ENCODE results near the gene ZSCAN16. TPM values are rescaled to one million over a fixed set of nuclear protein-coding genes. Genes with fewer than 3 reads are reported as not detected.

ZSCAN16 gene
- total and polyA plus RNA-seq, 9 of the 15 experiments (the other 6 are each of a cell fraction or from before 2014, with no cell fraction given) = 0.08 TPM; not detected in 8

GRCh38 chr6:28136585-28137504 lies 12.4 kb downstream of the ZSCAN16 start (continued):
- TF ChIP-seq CBX2 (IDR thresholded peaks at IDR 0.05; ENCODE audit: insufficient read depth, low read length, poor library complexity, severe bottlenecking) = no peak
- TF ChIP-seq ADNP (tag; IDR thresholded peaks at IDR 0.05) = no peak
- peak; percentile 67 for TF ChIP-seq ZNF239 (CRISPR knock-in tag; IDR thresholded peaks at IDR 0.05)
- peak in 1 of 2 experiments; percentile 98; a peak in 2 of 3 replicates for TF ChIP-seq CBX3 (IDR thresholded peaks at IDR 0.05; ENCODE audit: borderline replicate concordance in 1 of 2, low read length in 2 of 2)
- TF ChIP-seq ZC3H11A (IDR thresholded peaks at IDR 0.05; ENCODE audit: low read depth, low read length) = peak; percentile 96
- TF ChIP-seq HDAC6 (IDR thresholded peaks at IDR 0.05; ENCODE audit: low read depth, low read length) = no peak
- TF ChIP-seq HDAC2 (IDR thresholded peaks at IDR 0.05) = peak; percentile 61; the same call in 1 of the 2 replicates
- no peak for TF ChIP-seq ZNF696 (CRISPR knock-in tag; conservative IDR thresholded peaks at IDR 0.05)
- no peak for TF ChIP-seq ZNF780A (CRISPR knock-in tag; IDR thresholded peaks at IDR 0.05)
- no peak for TF ChIP-seq HNRNPK (IDR thresholded peaks at IDR 0.05; ENCODE audit: low read depth, low read length, poor library complexity, severe bottlenecking)
- no peak for TF ChIP-seq RFX5 (IDR thresholded peaks at IDR 0.05; ENCODE audit: low read depth, low read length)
- TF ChIP-seq GABPA (tag; conservative IDR thresholded peaks at IDR 0.05; ENCODE audit: low read depth) = peak; percentile 99
- peak; percentile 68; the same call in 1 of the 2 replicates for TF ChIP-seq MXI1 (IDR thresholded peaks at IDR 0.05; ENCODE audit: low read depth, low read length)
- no peak for TF ChIP-seq ARHGAP35 (IDR thresholded peaks at IDR 0.05; ENCODE audit: partially characterized antibody)
- peak; percentile 33; the same call in 1 of the 2 replicates for TF ChIP-seq DEAF1 (CRISPR knock-in tag; IDR thresholded peaks at IDR 0.05)
- TF ChIP-seq CREB3 (tag; conservative IDR thresholded peaks at IDR 0.05; ENCODE audit: low read depth) = no peak
- no peak for TF ChIP-seq CLOCK (CRISPR knock-in tag; IDR thresholded peaks at IDR 0.05; ENCODE audit: borderline replicate concordance)
- peak; percentile 95 for TF ChIP-seq SP1 (CRISPR knock-in tag; IDR thresholded peaks at IDR 0.05)
- TF ChIP-seq SREBF1 (IDR thresholded peaks at IDR 0.05; ENCODE audit: borderline replicate concordance, low read depth, low read length) = 0 out of 2 replicates have a peak, but pooled peaks have one; percentile 74
- peak; percentile 54; the same call in 1 of the 2 replicates for TF ChIP-seq MAFF (IDR thresholded peaks at IDR 0.05; ENCODE audit: low read length)
- TF ChIP-seq PCBP1 (IDR thresholded peaks at IDR 0.05; ENCODE audit: low read depth, low read length, poor library complexity, severe bottlenecking) = peak; percentile 47
- no peak for TF ChIP-seq PTBP1 (IDR thresholded peaks at IDR 0.05; ENCODE audit: low read depth, low read length)
